ENCODE data around the gene ENDOV.
"Not testable (repeated sequence)": the region's sequence is repeated elsewhere in the genome, so short reads cannot be mapped to it uniquely, and the experiment has no call there.

DNA sequence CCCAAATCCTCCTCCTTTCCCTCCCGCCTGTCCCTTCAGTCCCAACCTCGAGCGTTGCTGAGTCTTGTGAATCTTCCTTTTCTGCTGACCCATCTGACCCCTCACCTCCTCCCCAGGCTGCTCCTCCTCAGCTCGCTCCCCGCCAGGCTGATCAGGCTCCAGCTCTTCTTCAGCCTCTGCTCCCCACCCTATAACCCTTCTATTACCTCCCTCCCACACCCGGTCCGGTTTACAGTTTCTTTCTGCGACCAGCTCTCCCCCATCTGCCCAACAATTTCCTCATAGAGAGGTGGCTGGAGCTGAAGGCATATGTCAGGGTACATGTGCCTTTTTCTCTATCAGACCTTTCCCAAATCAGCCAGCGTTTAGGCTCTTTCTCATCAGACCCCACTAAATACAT is 13.9 kb upstream of the ENDOV start:
- TF ChIP-seq, protein P1, sequence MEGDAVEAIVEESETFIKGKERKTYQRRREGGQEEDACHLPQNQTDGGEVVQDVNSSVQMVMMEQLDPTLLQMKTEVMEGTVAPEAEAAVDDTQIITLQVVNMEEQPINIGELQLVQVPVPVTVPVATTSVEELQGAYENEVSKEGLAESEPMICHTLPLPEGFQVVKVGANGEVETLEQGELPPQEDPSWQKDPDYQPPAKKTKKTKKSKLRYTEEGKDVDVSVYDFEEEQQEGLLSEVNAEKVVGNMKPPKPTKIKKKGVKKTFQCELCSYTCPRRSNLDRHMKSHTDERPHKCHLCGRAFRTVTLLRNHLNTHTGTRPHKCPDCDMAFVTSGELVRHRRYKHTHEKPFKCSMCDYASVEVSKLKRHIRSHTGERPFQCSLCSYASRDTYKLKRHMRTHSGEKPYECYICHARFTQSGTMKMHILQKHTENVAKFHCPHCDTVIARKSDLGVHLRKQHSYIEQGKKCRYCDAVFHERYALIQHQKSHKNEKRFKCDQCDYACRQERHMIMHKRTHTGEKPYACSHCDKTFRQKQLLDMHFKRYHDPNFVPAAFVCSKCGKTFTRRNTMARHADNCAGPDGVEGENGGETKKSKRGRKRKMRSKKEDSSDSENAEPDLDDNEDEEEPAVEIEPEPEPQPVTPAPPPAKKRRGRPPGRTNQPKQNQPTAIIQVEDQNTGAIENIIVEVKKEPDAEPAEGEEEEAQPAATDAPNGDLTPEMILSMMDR (IDR thresholded peaks at IDR 0.05; ENCODE audit: low read depth, low read length, missing input control) = not testable (repeated sequence)
- TF ChIP-seq, protein P2, sequence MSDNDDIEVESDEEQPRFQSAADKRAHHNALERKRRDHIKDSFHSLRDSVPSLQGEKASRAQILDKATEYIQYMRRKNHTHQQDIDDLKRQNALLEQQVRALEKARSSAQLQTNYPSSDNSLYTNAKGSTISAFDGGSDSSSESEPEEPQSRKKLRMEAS (IDR thresholded peaks at IDR 0.05) = not testable (repeated sequence)
- not testable (repeated sequence) for TF ChIP-seq SP1 (IDR thresholded peaks at IDR 0.05); GABPA (IDR thresholded peaks at IDR 0.05 in 1 of 2, conservative IDR thresholded peaks at IDR 0.05 in 1 of 2); JUND (IDR thresholded peaks at IDR 0.05); EGR1 (IDR thresholded peaks at IDR 0.05; ENCODE audit: low read depth in 2 of 2); YY1 (IDR thresholded peaks at IDR 0.05); RAD21 (IDR thresholded peaks at IDR 0.05); FOXA2 (IDR thresholded peaks at IDR 0.05); FOXA1 (IDR thresholded peaks at IDR 0.05)
- TF ChIP-seq, protein P3, sequence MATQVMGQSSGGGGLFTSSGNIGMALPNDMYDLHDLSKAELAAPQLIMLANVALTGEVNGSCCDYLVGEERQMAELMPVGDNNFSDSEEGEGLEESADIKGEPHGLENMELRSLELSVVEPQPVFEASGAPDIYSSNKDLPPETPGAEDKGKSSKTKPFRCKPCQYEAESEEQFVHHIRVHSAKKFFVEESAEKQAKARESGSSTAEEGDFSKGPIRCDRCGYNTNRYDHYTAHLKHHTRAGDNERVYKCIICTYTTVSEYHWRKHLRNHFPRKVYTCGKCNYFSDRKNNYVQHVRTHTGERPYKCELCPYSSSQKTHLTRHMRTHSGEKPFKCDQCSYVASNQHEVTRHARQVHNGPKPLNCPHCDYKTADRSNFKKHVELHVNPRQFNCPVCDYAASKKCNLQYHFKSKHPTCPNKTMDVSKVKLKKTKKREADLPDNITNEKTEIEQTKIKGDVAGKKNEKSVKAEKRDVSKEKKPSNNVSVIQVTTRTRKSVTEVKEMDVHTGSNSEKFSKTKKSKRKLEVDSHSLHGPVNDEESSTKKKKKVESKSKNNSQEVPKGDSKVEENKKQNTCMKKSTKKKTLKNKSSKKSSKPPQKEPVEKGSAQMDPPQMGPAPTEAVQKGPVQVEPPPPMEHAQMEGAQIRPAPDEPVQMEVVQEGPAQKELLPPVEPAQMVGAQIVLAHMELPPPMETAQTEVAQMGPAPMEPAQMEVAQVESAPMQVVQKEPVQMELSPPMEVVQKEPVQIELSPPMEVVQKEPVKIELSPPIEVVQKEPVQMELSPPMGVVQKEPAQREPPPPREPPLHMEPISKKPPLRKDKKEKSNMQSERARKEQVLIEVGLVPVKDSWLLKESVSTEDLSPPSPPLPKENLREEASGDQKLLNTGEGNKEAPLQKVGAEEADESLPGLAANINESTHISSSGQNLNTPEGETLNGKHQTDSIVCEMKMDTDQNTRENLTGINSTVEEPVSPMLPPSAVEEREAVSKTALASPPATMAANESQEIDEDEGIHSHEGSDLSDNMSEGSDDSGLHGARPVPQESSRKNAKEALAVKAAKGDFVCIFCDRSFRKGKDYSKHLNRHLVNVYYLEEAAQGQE (IDR thresholded peaks at IDR 0.05) = not testable (repeated sequence)
- TF ChIP-seq, protein P4, sequence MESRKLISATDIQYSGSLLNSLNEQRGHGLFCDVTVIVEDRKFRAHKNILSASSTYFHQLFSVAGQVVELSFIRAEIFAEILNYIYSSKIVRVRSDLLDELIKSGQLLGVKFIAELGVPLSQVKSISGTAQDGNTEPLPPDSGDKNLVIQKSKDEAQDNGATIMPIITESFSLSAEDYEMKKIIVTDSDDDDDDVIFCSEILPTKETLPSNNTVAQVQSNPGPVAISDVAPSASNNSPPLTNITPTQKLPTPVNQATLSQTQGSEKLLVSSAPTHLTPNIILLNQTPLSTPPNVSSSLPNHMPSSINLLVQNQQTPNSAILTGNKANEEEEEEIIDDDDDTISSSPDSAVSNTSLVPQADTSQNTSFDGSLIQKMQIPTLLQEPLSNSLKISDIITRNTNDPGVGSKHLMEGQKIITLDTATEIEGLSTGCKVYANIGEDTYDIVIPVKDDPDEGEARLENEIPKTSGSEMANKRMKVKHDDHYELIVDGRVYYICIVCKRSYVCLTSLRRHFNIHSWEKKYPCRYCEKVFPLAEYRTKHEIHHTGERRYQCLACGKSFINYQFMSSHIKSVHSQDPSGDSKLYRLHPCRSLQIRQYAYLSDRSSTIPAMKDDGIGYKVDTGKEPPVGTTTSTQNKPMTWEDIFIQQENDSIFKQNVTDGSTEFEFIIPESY (IDR thresholded peaks at IDR 0.05) = not testable (repeated sequence)
- TF ChIP-seq, protein P5, sequence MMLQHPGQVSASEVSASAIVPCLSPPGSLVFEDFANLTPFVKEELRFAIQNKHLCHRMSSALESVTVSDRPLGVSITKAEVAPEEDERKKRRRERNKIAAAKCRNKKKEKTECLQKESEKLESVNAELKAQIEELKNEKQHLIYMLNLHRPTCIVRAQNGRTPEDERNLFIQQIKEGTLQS (IDR thresholded peaks at IDR 0.05) = not testable (repeated sequence)

All from liver (tissue), 3 donors.